Right renal cortex interstitium (tissue), 3 donors: ENCODE measurements around the gene ZNF600. TPM values are rescaled to one million over a fixed set of nuclear protein-coding genes. Genes with fewer than 3 reads are reported as not detected.
A peak's percentile ranks its signal among the peaks of the same experiment; 100 is the strongest.
"Not testable (repeated sequence)": the region's sequence is repeated elsewhere in the genome, so short reads cannot be mapped to it uniquely, and the experiment has no call there.

Experiments used
- DNase-seq, 3 donors: peaks; one replicate each; pipeline ENCODE4 v3.0.0-alpha.2; 2013; ENCODE audit warnings: low read depth in 3 of 3, low spot score in 2 of 3
- polyA plus RNA-seq, 3 donors: library from polyadenylated mRNA; unstranded; fragments of 120-200 nt; gene quantifications; one replicate each; pipeline ENCODE4 v1.2.1, GENCODE V29; 2013; ENCODE audit not compliant: insufficient read length in 3 of 3

ZNF600 gene
- polyA plus RNA-seq, 3 donors = 5.7 to 9.5 (median 7.1) TPM

DNA sequence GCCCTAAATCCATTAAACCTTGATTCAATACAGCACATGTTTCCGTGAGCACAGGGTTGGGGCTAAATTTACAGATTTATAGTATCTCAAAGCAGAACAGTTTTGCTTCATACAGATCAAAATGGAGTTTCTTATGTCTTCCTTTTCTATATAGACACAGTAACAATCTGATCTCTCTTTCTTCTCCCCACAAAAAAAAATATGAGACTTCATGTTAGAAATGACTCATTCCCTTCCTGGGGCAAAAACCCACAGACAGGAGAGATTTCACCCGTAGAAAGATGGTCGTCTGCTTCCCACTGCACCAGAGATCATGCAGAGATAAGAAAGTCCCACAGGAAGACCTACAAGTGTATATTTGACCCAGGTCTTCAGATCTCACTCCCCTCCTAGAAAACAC lies 44.1 kb downstream of the ZNF600 start:
- DNase-seq = no peak

DNA sequence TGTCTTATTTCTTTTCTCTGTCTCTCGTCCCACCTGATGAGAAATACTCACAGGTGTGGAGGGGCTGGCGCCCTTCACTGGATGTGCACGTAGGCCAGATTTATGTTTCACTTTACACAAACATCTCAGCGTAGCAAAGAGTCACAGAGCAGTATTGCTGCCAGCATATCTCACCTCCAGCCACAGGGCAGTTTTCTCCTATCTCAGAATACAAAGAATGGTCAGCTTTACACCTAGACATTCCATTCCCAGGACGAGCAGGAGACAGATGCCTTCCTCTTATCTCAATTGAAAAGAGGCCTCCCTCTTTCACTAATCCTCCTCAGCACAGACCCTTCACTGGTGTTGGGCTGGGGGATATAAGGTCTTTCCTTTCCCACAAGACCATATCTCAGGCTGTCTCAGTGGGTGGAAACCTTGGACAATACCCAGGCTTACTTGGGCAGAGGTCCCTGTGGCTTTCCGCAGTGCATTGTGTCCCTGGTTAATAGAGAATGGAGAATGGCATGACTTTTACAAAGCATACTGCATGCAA lies 44.6 kb downstream of the ZNF600 start:
- DNase-seq = no peak

DNA sequence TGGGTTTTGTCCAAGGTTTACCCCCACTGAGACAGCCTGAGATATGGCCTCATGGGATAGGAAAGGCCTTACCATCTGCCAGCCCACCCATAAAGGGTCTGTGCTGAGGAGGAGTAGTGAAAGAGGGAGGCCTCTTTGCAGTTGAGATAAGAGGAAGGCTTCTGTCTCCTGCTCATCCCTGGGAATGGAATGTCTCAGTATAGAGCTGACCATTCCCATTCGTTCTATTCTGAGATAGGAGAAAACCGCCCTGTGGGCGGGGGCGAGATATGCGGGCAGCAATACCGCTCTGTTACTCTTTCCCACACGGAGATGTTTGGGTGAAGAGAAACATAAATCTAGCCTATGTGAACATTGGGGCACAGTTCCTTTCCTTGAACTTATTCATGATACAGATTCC lies 45.2 kb downstream of the ZNF600 start:
- not testable (repeated sequence) for DNase-seq

DNA sequence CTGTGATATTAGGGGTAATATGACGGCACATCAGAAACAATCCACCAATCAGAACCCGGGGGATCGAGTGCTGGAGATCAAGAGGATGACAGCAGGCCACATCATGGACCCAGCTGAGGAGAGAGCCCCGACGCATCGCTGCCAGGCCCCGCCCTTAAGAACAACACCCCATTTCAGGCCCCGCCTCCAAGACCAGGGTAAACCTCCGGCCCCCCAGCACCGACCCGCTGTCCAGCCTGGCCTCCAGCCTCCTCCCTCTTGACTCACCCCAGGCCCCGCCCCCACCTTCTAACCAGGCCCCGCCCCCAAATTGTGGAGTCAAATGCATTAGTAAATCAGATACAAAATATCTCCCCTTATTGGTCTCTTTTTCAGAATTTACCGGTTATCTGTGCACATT lies 47.0 kb downstream of the ZNF600 start:
- no peak for DNase-seq

DNA sequence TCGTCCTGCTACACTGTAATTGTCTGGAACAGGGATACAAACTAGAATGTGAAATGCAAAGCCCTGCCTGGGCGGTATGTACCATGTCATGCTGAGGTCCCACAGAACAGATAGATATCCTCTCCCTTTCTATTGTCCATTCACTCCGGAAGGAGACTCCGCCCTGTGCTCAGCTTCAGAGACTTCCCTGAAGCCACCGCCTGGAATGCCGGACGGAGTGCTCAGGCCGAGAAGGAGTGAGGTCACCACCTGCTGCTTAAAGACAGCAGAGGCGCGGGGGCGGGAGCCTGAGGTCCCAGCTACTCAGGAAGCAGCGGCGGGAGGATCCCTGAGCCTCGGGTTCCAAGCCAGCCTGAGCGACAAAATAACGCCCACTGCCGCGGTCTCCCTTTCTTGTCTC lies 50.9 kb downstream of the ZNF600 start:
- DNase-seq = peak in 1 of 3 donors; percentile 41

DNA sequence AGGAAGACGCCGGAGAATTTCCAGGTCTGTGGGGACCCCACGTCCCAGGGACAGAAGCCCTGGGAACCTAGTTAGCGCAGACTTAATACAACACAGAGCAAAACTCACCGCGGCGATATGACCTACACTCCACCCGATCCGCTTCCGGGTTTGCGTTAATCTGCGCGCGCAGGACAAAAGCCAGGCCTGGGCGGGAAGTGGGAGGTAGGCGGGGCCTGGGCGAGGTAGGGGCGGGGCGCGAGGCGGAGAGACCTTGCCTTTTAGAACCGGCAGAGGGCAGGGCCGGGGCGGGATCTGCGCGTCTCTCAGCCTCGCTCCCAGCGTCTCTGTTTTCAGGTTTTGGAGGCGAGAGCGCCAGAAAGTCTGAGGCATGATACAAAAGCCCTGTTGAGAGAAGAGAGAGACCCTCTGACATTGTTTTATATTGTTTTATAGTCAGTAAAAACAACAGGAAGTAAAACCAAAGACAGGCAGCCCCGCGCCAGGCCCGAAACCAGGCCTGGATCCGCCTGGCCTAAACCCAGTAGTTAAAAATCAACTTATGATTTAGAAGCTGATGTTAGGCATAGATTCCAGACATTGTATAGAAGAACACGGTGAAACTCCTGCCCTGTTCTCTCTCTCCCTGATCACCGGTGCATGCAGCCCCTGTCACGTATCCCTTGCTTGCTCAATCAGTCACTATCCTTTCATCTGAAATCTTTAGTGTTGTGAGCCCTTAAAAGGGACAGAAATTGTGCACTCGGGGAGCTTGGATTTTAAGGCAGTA lies 51.5 kb downstream of the ZNF600 start, which contains the start of gene ZNF611:
Gene ZNF611 (minus strand): TSS at position 152 of the 769 bp plus-strand sequence. CDS start 19,150 bp downstream, outside the sequence.
- DNase-seq = peak; percentile 80 to 90 (median 90)

DNA sequence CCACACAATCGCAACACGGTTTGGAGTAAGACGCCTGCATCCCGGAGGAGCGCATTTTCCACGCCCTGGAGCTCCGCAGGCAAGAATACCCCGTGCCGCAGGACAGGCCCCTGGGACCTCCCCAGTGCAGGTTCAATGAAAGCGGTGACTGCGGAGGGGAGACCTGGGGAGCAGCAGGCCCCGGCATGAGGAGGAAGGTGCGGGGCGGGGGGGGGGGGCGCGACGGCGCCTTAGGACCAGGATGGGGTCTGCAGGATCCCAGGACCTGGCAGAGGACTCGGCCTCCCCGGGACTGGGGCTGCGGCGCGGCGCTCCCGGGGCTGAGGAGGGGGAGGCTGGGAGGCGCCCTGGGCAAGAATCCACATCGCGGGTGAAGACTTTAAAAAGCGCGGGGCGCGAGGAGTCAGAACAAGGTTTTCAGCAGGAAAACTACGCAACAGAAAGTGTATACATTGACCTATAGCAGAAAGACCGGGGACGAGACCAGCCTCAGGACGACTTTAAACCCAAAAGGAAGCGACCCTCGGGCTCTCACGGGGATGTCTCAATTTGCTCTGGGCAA lies 52.2 kb downstream of the ZNF600 start:
- no peak for DNase-seq

DNA sequence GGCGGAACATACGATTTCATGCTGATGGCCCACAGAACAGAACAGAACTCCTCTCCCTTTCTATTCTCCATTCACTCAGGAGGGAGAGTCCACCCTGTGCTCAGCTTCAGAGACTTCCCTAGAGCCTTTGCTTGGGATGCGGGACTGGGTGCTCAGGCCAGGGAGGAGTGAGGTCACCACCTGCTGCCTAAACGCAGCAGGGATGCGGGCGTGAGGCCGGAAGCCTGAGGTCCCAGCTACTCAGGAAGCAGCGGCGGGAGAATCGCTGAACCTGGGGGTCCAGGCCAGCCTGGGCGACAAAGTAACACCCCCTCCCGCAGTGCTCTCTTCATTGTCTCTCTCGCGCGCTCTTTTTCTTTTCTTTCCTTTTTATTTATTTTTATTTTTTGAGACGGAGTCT lies 60.5 kb downstream of the ZNF600 start:
- not testable (repeated sequence) for DNase-seq

DNA sequence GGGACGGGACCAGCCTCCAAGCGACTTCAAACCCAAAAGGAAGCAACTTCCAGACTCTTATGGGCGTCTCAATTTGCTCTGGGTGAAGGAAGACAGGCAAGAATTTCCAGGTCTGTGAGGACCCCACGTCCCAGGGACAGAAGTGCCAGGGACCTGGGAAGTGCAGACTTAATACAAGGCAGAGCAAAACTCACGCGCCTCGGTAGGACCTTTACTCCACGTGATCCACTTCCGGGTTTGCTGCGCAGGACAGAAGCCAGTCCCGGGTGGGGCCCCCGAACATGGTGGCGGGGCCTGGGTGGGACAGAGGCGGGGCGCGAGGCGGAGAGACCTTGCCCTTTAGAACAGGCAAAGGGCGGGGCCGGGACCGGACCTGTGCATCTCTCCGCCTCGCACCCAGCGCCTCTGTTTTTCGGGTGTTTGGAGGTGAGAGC lies 61.0 kb downstream of the ZNF600 start:
- no peak for DNase-seq

DNA sequence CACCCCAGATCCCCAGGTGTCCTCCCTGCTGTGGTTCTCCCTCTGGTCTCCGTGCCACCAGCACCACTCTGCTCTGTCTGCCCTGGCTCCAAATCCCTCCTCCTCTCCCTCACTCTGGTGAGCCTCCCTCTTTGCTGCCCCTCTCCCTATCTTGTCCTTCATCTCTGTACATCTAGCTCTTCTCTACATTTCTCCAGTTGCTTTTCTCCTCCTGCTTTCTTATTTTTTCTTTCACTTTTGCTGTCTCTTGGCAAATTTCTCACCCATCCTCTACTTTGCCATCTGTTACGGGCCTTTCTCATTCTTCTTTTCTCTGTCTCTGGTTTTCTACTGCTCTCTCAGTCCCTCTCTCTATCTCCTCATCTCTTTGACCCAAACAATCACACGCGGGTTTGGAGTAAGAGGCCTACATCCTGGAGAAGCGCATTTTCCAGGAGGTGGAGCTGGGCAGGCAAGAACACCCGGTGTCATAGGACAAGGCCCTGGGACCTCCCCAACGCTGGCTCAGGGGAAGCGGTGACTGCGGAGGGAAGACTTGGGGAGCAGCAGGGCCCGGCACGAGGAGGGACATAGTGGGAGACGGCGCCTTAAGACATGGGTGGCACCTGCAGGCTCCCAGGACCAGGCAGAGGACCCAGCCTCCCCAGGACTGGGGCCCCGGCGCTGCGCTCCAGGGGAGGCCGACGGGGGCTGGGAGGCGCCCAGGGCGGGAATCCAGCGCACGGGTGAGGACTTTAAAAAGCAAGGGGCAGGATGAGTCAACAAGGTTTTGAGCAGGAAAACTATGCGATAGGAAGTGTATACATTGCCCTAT lies 61.7 kb downstream of the ZNF600 start:
- DNase-seq = no peak

DNA sequence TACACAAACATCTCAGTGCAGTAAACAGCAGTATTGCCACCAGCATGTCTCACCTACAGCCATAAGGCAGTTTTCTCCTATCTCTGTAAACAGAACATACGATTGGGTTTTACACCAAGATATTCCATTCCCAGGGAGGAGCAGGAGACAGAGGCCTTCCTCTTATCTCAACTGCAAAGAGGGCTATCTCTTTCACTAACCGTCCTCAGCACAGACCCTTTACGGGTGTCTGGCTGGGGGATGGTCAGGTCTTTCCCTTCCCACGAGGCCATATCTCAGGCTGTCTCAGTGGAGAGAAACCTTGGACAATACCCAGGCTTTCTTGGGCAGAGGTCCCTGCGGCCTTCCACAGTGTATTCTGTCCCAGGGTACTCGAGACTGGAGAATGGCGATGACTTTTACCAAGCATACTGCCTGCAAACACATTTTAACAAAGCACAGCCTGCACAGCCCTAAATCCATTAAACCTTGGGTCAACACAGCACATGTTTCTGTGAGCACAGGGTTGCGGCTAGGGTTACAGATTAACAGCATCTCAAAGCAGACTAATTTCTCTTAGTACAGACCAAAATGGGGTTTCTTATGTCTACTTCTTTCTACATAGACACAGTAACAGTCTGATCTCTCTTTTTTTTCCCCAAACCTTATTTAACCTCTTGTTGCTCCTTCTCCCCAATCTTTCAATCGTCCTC lies 62.5 kb downstream of the ZNF600 start:
- not testable (repeated sequence) for DNase-seq

DNA sequence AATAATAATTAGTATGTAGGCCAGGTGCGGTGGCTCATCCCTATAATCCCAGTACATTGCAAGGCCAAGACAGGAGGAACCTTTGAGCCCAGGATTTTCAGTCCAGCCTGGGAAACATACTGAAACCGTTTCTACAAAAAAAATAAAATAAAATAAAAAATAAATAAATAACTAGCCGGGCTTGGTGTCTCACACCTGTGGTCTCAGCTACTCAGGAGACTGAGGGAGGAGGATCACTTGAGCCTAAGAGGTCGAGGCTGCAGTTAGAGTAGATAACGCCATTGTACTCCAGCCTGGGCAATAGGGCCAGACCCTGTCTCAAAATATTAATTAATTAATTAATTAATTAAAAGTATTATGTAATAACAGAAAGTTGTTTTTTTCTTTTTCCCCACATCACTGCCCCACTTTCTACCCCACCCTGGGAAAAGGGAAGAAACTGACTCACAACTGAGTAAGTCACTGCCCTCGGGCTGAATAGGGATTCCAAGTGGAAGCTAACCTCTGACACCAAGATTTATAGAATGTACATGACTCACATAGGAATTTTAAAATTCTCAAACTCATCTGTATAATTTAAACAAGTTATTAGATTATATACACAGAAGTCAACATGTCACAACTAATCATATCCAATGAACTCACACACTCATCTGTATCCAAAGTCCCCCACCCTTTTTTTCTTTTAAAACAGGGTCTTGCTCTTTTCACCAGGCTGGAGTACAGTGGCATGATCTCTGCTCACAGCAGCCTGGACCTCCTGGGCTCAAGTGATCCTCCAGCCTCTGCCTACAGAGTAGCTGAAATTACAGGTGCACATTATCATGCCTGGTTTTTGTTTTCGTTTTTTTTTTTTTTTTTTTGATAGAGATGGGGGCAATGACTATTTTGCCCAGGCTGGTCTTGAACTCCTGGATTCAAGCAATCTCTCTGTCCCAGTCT lies 64.3 kb downstream of the ZNF600 start:
- no peak for DNase-seq

DNA sequence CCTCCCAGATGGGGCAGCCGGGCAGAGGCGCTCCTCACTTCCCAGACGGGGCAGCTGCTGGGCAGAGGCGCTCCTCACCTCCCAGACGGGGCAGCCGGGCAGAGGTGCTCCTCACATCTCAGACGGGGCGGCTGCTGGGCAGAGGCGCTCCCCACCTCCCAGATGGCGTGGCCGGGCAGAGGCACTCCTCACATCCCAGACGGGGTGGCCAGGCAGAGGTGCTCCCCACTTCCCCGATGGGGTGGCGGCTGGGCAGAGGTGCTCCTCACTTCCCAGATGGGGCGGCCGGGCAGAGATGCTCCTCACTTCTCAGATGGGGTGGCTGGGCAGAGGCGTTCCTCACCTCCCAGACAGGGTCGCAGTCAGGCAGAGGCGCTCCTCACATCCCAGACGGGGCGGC lies 66.0 kb downstream of the ZNF600 start:
- DNase-seq = not testable (repeated sequence)

DNA sequence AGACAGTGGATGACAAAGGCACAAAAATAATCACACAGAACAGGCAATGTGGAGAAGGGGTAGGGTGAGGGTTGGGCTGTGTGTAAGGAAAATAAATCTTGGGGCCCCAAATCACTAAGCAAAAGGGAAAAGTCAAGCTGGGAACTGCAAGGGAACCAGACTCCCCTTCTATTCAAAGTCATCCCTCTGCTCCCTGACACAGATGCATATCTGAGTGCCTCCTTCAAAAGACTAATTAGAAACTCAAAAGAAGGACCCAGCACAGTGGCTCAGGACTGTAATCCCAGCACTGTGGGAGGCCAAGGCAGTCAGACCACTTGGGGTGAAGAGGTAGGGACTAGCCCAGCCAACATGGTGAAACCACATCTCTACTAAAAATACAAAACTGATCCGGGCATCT lies 70.1 kb downstream of the ZNF600 start:
- no peak for DNase-seq

DNA sequence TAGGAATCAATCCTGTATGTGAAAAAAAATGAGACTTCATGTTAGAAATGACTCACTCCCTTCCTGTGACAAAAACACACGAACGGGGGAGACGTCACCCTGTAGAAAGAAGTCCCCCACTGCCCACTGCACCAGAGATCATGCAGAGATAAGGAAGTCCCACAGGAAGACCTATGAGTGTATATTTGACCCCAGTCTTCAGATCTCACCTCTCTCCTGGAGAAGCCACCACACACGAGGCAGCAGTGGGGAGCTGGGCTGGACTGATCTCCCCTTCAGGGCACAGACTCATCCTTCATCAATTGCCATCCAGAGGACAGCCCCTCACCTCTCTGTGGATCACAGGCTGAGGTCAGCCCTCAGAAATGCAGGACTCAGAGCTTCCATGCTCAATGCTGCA lies 70.7 kb downstream of the ZNF600 start:
- DNase-seq = not testable (repeated sequence)

DNA sequence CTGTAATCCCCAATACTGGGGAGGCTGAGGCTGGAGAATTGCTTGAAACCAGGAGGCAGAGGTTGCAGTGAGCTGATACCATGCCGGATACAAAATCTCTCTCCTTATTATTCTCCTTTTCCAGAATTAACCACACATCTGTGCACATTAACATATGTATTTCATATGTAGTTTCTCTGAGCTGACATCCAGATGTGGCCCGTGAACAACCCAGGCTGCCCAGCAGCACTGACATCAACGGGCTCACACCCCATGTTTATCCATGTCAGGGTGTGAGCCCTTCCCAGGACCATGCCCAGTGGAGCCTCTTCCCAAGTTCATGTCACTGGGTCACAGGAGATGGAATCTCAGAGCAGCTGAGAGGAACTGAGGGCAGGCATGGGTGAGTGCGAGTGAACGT lies 71.3 kb downstream of the ZNF600 start:
- DNase-seq = not testable (repeated sequence)
